Upper lobe of left lung (tissue), 4 donors: ENCODE measurements around the gene FMN2.

ENCODE experiments used
- EP300 ChIP-seq, 4 donors: sonication (generic); formaldehyde crosslinking; IDR thresholded peaks; one replicate each; pipeline ENCODE4 v1.5.1; 2017; ENCODE audit warnings: antibody characterized with exemption in 4 of 4, control low read depth in 2 of 4
- POLR2AphosphoS5 ChIP-seq, 2 donors: sonication (generic); formaldehyde crosslinking; IDR thresholded peaks; one replicate each; pipeline ENCODE4 v1.5.1; 2017; ENCODE audit warnings: antibody characterized with exemption in 2 of 2
- TF ChIP-seq, protein P1 (sequence below), 6 experiments: fragments of 450-650 bp in 4 of 6; fragments of 200-600 bp in 2 of 6; sonication (generic) in 2 of 6; IDR thresholded peaks; one replicate each; pipeline ENCODE4 v1.5.1; 2016 to 2019; ENCODE audit warnings: antibody characterized with exemption in 6 of 6

- TF ChIP-seq, protein P1, sequence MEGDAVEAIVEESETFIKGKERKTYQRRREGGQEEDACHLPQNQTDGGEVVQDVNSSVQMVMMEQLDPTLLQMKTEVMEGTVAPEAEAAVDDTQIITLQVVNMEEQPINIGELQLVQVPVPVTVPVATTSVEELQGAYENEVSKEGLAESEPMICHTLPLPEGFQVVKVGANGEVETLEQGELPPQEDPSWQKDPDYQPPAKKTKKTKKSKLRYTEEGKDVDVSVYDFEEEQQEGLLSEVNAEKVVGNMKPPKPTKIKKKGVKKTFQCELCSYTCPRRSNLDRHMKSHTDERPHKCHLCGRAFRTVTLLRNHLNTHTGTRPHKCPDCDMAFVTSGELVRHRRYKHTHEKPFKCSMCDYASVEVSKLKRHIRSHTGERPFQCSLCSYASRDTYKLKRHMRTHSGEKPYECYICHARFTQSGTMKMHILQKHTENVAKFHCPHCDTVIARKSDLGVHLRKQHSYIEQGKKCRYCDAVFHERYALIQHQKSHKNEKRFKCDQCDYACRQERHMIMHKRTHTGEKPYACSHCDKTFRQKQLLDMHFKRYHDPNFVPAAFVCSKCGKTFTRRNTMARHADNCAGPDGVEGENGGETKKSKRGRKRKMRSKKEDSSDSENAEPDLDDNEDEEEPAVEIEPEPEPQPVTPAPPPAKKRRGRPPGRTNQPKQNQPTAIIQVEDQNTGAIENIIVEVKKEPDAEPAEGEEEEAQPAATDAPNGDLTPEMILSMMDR (IDR thresholded peaks at IDR 0.05) = no peak
- TF ChIP-seq POLR2AphosphoS5 (IDR thresholded peaks at IDR 0.05) = no peak
- TF ChIP-seq EP300 (IDR thresholded peaks at IDR 0.05) = no peak
These were observed 350.0 kb downstream of the FMN2 start for GRCh38 chr1:240441669-240442068.
